OCI-M2 (cell line): ENCODE data around the gene ALOX15.
"Not testable (repeated sequence)": the region's sequence is repeated elsewhere in the genome, so short reads cannot be mapped to it uniquely, and the experiment has no call there.

Experiments used
- DNase-seq: peaks from one replicate; lab custom pipeline; 2025; ENCODE audit not compliant: unreplicated experiment; lab: John Stamatoyannopoulos, UW

ALOX15 gene

GRCh38 chr17:4620531-4621101 is 20.9 kb downstream of the ALOX15 start:
- no peak for DNase-seq

GRCh38 chr17:4617590-4618351 is 23.7 kb downstream of the ALOX15 start:
- DNase-seq, result no peak

- no peak for DNase-seq
Observed at GRCh38 chr17:4617090-4617489, 24.4 kb downstream of the ALOX15 start.

GRCh38 chr17:4616476-4616875 is 25.0 kb downstream of the ALOX15 start:
- no peak for DNase-seq

GRCh38 chr17:4610656-4611055 is 30.8 kb downstream of the ALOX15 start:
- DNase-seq, result no peak

DNA sequence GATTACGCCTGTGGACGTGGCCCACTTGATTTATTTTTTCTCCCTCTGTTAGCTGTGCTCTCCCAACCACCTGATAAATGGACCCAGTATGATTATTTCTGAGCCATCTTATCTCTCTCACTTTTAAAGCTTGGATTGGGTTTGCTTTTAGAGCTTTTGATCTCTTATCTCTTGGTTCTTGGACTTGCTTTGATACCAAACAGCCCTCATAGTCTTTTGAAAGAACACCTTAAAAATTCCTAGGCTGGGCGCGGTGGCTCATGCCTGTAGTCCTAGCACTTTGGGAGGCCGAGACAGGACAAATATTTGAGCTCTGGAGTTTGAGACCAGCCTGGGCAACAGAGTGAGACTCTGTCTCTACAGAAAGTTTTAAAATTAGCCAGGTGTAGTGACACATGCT is 31.3 kb downstream of the ALOX15 start:
- no peak for DNase-seq

DNA sequence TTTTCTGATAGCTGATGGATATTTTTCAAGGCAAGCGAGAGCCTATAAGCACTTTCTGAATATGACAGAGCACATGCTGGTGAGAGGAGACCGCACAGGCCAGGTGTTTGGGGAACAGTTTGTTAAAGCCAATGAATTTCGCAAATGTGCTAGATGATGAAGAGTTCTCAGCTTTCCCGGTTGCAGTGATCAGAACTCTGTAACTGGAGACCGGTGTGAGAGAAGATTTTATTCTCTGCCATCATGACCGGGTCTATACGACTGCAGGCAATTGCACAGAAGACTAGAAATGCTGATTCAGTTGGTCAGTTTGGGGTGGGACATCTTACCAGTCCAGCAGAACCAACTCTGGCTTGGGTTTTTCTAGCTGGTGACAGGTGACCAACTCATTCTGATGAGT is 31.7 kb downstream of the ALOX15 start:
- no peak for DNase-seq

GRCh38 chr17:4607773-4608187 is 33.7 kb downstream of the ALOX15 start:
- peak; percentile 68 for DNase-seq

DNA sequence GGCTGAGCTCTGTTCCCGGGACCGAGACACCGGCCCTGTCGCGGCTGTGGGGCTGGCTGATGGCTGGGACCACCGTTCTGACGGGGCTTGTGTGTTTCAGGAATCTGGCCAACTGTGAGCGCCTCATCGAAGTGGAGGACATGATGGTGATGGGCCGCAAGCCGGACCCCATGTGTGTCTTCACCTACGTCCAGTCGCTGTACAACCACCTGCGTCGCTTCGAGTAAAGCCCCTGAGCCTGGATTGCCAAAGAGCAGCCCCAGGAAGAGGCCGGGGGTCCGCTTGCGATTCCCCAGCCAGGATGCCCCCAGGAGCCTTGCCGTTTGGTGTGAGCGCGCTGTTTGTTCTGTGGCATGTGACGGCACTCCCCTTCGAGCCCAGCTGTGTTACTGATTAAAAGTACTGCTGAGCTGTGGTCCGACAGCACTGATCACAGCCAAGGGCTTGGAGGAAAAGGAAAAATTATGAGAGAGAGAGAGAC is 34.2 kb downstream of the ALOX15 start:
- no peak for DNase-seq

DNA sequence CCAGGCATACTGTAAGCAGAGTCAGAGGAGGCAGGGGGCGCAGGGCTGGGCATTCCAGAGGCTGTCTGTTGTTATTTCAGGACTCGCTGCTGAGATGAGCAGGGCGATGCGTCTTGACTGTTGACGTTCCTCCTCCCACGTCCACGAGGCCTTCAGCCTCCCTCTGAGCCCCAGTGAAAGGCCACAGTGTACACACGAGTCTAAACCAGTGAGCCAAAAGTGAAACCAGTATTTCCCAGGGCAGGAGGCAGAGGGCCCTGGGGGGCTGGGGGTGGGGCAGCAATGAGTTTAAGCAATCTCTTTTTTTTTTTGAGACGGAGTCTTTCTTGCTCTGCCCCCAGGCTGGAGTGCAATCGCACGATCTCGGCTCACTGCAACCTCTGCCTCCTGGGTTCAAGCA is 35.7 kb downstream of the ALOX15 start:
- no peak for DNase-seq

DNA sequence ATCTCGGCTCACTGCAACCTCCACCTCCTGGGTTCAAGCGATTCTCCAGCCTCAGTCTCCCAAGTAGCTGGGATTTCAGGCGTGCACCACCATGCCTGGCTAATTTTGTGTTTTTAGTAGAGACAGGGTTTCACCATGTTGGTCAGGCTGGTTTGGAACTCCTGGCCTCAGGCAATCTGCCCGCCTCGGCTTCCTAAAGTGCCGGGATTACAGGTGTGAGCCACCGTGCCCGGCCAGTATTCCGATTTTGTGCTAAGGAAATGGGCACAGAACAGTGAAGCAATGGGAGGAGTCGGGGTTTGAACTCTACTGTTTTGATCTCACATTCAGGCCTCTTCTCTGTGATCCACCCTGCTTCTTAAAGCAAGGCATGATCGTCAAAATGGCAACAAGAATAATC is 36.7 kb downstream of the ALOX15 start:
- DNase-seq, result not testable (repeated sequence)

DNA sequence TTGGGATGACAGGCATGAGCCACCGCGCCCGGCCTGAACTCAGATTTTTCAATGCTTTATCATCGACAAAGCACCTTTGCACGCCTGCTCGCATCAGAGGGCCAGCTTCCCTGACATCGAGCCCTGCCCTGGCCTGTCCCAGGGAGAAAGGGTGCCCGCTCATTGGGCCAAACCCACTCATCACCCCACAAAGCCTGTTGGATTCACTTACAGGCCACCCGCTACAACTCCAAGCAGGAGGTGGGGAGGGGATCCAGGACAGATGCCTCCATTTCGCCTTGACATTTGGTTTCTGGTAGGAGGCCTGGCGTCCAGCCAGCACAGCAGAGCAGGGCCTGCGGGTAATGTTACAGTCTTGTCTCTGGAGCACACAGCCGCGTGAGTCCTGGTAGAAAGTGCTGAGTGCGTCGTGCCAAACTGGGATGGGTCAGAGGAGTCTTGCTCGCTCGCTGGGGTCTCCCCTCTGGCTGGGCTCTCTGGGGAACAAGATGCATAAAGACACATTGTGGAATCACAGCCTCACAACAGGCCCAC is 37.3 kb downstream of the ALOX15 start:
- DNase-seq, result no peak

- no peak for DNase-seq
Observed at GRCh38 chr17:4602041-4602440, 39.4 kb downstream of the ALOX15 start.

DNA sequence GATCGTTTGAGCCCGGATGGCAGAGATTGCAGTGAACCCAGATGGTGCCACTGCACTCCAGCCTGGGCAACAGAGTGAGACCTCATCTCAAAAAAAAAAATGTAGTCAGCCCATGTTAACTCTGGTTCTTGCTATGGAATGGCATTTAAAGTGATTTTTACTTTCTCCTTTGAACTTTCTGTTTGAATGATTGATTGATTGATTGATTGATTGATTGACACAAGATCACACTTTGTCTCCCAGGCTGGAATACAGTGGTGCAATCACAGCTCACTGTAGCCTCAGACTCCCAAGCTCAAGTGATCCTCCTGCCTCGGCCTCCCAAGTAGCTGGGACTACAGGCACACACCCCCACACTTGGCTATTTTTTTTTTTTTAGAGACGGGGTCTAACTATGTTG is 40.2 kb downstream of the ALOX15 start:
- DNase-seq, result no peak

DNA sequence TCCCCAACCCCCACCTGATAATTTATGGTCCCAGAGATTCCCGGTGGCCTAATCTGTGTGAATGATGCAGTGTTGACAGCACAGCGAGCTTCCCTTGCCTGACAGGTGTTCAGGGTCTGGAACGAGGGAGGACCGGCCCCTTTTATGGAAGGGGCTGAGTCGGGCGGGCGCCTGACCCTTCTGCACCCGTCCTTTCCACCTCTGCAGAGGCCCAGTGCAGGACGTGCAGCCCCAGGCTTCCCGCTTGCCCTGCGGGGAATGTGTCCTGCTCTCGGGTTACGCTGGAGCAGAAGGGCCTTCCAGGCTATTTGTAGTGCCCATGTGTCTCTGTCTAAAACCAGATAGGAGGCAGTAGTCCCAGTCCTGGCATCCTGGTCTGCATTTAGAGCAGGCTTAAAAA is 40.9 kb downstream of the ALOX15 start:
- no peak for DNase-seq

GRCh38 chr17:4599505-4600281 is 41.8 kb downstream of the ALOX15 start:
- no peak for DNase-seq

GRCh38 chr17:4598776-4599504 is 42.5 kb downstream of the ALOX15 start:
- DNase-seq, result no peak

GRCh38 chr17:4597975-4598374 is 43.5 kb downstream of the ALOX15 start:
- no peak for DNase-seq

- no peak for DNase-seq
Observed at GRCh38 chr17:4596636-4597380, 44.7 kb downstream of the ALOX15 start.

DNA sequence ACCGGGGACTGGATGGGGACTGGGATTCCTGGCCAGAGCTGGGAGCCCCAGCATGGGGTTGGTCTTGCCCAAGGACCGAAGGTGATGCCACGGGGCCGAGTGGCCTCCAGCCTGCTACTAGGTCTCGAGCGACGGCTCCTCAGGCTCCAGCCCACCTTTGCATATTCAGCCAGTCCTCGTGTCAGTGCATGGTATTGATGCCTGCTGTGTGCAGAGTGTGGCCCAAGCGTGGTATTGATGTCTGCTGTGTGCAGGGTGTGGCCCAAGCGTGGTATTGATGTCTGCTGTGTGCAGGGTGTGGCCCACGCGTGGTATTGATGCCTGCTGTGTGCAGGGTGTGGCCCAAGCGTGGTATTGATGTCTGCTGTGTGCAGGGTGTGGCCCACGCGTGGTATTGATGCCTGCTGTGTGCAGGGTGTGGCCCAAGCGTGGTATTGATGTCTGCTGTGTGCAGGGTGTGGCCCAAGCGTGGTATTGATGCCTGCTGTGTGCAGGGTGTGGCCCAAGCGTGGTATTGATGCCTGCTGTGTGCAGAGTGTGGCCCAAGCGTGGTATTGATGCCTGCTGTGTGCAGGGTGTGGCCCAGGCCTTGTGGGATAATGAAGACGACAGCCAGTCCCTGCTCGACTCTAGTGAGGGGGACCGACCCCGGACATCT is 45.7 kb downstream of the ALOX15 start:
- not testable (repeated sequence) for DNase-seq
